Measurements from ENCODE around the gene AVEN. TPM values are rescaled to one million over a fixed set of nuclear protein-coding genes. Genes with fewer than 3 reads are reported as not detected.

The AVEN gene
- total RNA-seq, 2 donors from 2014 or later, result 18.9 to 20.7 TPM

GRCh38 chr15:34018021-34018645 lies 20.9 kb downstream of the AVEN start:
- Mint-ChIP-seq H3K9me3 (peaks cover 7% of the 10 kb centered on the region), H3K36me3 (ENCODE audit: low read depth) (peaks cover 28% of the 10 kb centered on the region), H3K4me1 (peaks cover 4% of the 10 kb centered on the region), H3K4me3 (no peak overlapping the region), H3K27me3 (ENCODE audit: insufficient read depth) (no peaks in the 10 kb centered on the region), H3K27ac (no peak overlapping the region)
- Histone ChIP-seq H3K27me3 (ENCODE audit: control insufficient read depth, insufficient read depth, low read length, poor library complexity, severe bottlenecking) (no peaks in the 10 kb centered on the region), H3K9ac (ENCODE audit: extremely low read depth, low read length, poor library complexity, severe bottlenecking) (no peak overlapping the region), H3K4me1 (ENCODE audit: control insufficient read depth, insufficient read depth, low read length) (no peaks in the 10 kb centered on the region), H3K36me3 (ENCODE audit: control insufficient read depth, insufficient read depth, low read length) (peaks cover 7% of the 10 kb centered on the region), H3K27ac (ENCODE audit: low read depth, low read length) (no peak overlapping the region), H3K9me3 (ENCODE audit: control insufficient read depth, low read length) (peaks cover 9% of the 10 kb centered on the region), H3K4me3 (ENCODE audit: low read length) (no peak overlapping the region)
- 93 to 100% methylated on average over 12 to 16 of the region's 16 CpGs for WGBS, 2 experiments (ENCODE audit: insufficient coverage in 1 of 2, insufficient read length in 1 of 2)
- no peak for TF ChIP-seq CTCF (conservative IDR thresholded peaks at IDR 0.05)
- no peak for DNase-seq

DNA sequence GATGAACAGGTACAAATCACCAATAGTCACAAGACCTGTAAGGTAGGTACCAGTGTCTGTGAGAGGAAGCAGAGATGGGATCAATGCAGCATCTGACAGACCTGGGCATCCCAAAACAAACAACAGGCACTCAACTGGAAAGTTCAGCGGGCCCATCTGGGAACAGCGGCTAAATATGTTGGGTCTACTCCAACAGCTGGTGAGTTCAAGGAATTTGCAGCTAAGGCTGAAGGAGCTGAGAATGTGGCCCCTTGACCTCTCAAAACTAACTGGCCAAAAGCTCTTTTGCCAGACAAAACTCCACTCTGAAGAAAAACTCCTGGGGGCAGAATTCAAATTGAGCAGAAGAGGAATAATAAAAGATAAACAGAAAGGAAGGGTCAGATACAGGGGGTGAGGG lies 24.4 kb downstream of the AVEN start:
- DNase-seq, result no peak
- H3K4me1 ChIP-seq (ENCODE audit: control insufficient read depth, insufficient read depth, low read length), result no peaks in the 10 kb centered on the region
- Mint-ChIP-seq H3K4me3 (no peak overlapping the region), H3K36me3 (ENCODE audit: low read depth) (peaks cover 20% of the 10 kb centered on the region), H3K4me1 (peaks cover 3% of the 10 kb centered on the region), H3K27ac (no peak overlapping the region), H3K9me3 (peaks cover 7% of the 10 kb centered on the region), H3K27me3 (ENCODE audit: insufficient read depth) (no peaks in the 10 kb centered on the region)
- no peaks in the 10 kb centered on the region for H3K27me3 ChIP-seq (ENCODE audit: control insufficient read depth, insufficient read depth, low read length, poor library complexity, severe bottlenecking)
- peaks cover 9% of the 10 kb centered on the region for H3K9me3 ChIP-seq (ENCODE audit: control insufficient read depth, low read length)
- H3K27ac ChIP-seq (ENCODE audit: low read depth, low read length), result no peak overlapping the region
- no peak overlapping the region for H3K9ac ChIP-seq (ENCODE audit: extremely low read depth, low read length, poor library complexity, severe bottlenecking)
- H3K36me3 ChIP-seq (ENCODE audit: control insufficient read depth, insufficient read depth, low read length), result no peaks in the 10 kb centered on the region
- 100% methylated on average over 2 of the region's 2 CpGs; no CpG with 5 or more reads in 1 of the 2 experiments for WGBS, 2 experiments (ENCODE audit: insufficient coverage in 1 of 2, insufficient read length in 1 of 2)
- H3K4me3 ChIP-seq (ENCODE audit: low read length), result no peak overlapping the region
- TF ChIP-seq CTCF (conservative IDR thresholded peaks at IDR 0.05), result no peak

- no peaks in the 10 kb centered on the region for H3K4me1 ChIP-seq (ENCODE audit: control insufficient read depth, insufficient read depth, low read length)
- Mint-ChIP-seq H3K27me3 (ENCODE audit: insufficient read depth) (no peaks in the 10 kb centered on the region), H3K36me3 (ENCODE audit: low read depth) (peaks cover 15% of the 10 kb centered on the region), H3K4me3 (no peak overlapping the region), H3K4me1 (peaks cover 3% of the 10 kb centered on the region), H3K9me3 (peaks cover 7% of the 10 kb centered on the region), H3K27ac (no peak overlapping the region)
- no peak overlapping the region for H3K4me3 ChIP-seq (ENCODE audit: low read length)
- no peak for TF ChIP-seq CTCF (conservative IDR thresholded peaks at IDR 0.05)
- DNase-seq, result no peak
- H3K36me3 ChIP-seq (ENCODE audit: control insufficient read depth, insufficient read depth, low read length), result no peaks in the 10 kb centered on the region
- no peak overlapping the region for H3K9ac ChIP-seq (ENCODE audit: extremely low read depth, low read length, poor library complexity, severe bottlenecking)
- no peaks in the 10 kb centered on the region for H3K27me3 ChIP-seq (ENCODE audit: control insufficient read depth, insufficient read depth, low read length, poor library complexity, severe bottlenecking)
- peaks cover 6% of the 10 kb centered on the region for H3K9me3 ChIP-seq (ENCODE audit: control insufficient read depth, low read length)
- WGBS, 2 experiments (ENCODE audit: insufficient coverage in 1 of 2, insufficient read length in 1 of 2), result 89% methylated on average over 8 to 9 of the region's 9 CpGs
- H3K27ac ChIP-seq (ENCODE audit: low read depth, low read length), result no peak overlapping the region
Observed at GRCh38 chr15:34013746-34014145, 25.3 kb downstream of the AVEN start.

All from endodermal cell (in vitro differentiated cells).